HCT116 (cell line): ENCODE data around the gene CDS1.

ENCODE experiments used
- ATF3 ChIP-seq: IDR thresholded peaks from 2 replicates; pipeline ENCODE4 v1.6.1; 2012
- CBX3 ChIP-seq: IDR thresholded peaks from 2 replicates; pipeline ENCODE4 v1.6.1; 2012; ENCODE audit warnings: low read depth
- CEBPB ChIP-seq: IDR thresholded peaks from 2 replicates; pipeline ENCODE4 v1.6.1; 2012; ENCODE audit warnings: low read depth
- CTCF ChIP-seq, 3 experiments: fragments of 200-600 bp in 1 of 3; sonication (generic) in 1 of 3; IDR thresholded peaks in 2 of 3; conservative IDR thresholded peaks in 1 of 3; 2 replicates each; pipeline ENCODE4 v1.5.1; 2012 to 2017; ENCODE audit warnings: low read depth in 2 of 3, low read length in 2 of 3, antibody characterized with exemption in 1 of 3, borderline replicate concordance in 1 of 3, control low read depth in 1 of 3, mild to moderate bottlenecking in 1 of 3, mixed read lengths in 1 of 3, mixed run types in 1 of 3, moderate library complexity in 1 of 3; ENCODE audit not compliant: insufficient read depth in 1 of 3
- EGR1 ChIP-seq: IDR thresholded peaks from 2 replicates; pipeline ENCODE4 v1.6.1; 2012; ENCODE audit warnings: low read depth
- EZH2 ChIP-seq: fragments of 200-600 bp; sonication (generic); IDR thresholded peaks from 2 replicates; pipeline ENCODE4 v1.6.1; 2017; ENCODE audit warnings: antibody characterized with exemption, mixed run types
- JUND ChIP-seq: IDR thresholded peaks from 2 replicates; pipeline ENCODE4 v1.6.1; 2012
- MAX ChIP-seq: IDR thresholded peaks from 2 replicates; pipeline ENCODE4 v1.6.1; 2012
- POLR2A ChIP-seq: IDR thresholded peaks from 2 replicates; pipeline ENCODE4 v1.7.0; 2011; ENCODE audit warnings: borderline replicate concordance; ENCODE audit not compliant: insufficient read depth, insufficient read length; ENCODE audit errors: extremely low read depth
- POLR2AphosphoS5 ChIP-seq: IDR thresholded peaks from 2 replicates; pipeline ENCODE4 v1.6.1; 2011; ENCODE audit warnings: mild to moderate bottlenecking, low read depth, low read length, moderate library complexity
- REST ChIP-seq: IDR thresholded peaks from 2 replicates; pipeline ENCODE4 v1.6.1; 2012; ENCODE audit warnings: low read depth
- SP1 ChIP-seq: IDR thresholded peaks from 2 replicates; pipeline ENCODE4 v1.6.1; 2012; ENCODE audit warnings: low read depth
- YY1 ChIP-seq: IDR thresholded peaks from 2 replicates; pipeline ENCODE4 v1.6.1; 2011; ENCODE audit warnings: low read length, low read depth, moderate library complexity, mild to moderate bottlenecking; ENCODE audit not compliant: insufficient replicate concordance; ENCODE audit errors: extremely low read depth

GRCh38 chr4:84678976-84679744, 96.2 kb downstream of the CDS1 start:
- TF ChIP-seq EZH2 (no peak), SP1 (no peak), REST (no peak), POLR2AphosphoS5 (no peak), CTCF (IDR thresholded peaks at IDR 0.05 in 2 of 3, conservative IDR thresholded peaks at IDR 0.05 in 1 of 3; ENCODE audit: borderline replicate concordance in 1 of 3, insufficient read depth in 1 of 3, low read depth in 2 of 3, low read length in 2 of 3) (no peak), YY1 (no peak), CBX3 (no peak), MAX (no peak), POLR2A (no peak), EGR1 (no peak), CEBPB (no peak), JUND (no peak), ATF3 (no peak)
